HG03378 (cell line): ENCODE data around the gene MAGEE1.
A peak's percentile ranks its signal among the peaks of the same experiment; 100 is the strongest.

Experiments
- ATAC-seq: cut with Tn5 transposase; IDR thresholded peaks from one replicate; pipeline ENCODE4 v1.9.1; 2021; ENCODE audit warnings: mild to moderate bottlenecking, moderate library complexity; ENCODE audit not compliant: unreplicated experiment

MAGEE1 gene, protein sequence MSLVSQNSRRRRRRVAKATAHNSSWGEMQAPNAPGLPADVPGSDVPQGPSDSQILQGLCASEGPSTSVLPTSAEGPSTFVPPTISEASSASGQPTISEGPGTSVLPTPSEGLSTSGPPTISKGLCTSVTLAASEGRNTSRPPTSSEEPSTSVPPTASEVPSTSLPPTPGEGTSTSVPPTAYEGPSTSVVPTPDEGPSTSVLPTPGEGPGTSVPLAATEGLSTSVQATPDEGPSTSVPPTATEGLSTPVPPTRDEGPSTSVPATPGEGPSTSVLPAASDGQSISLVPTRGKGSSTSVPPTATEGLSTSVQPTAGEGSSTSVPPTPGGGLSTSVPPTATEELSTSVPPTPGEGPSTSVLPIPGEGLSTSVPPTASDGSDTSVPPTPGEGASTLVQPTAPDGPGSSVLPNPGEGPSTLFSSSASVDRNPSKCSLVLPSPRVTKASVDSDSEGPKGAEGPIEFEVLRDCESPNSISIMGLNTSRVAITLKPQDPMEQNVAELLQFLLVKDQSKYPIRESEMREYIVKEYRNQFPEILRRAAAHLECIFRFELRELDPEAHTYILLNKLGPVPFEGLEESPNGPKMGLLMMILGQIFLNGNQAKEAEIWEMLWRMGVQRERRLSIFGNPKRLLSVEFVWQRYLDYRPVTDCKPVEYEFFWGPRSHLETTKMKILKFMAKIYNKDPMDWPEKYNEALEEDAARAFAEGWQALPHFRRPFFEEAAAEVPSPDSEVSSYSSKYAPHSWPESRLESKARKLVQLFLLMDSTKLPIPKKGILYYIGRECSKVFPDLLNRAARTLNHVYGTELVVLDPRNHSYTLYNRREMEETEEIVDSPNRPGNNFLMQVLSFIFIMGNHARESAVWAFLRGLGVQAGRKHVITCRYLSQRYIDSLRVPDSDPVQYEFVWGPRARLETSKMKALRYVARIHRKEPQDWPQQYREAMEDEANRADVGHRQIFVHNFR

DNA sequence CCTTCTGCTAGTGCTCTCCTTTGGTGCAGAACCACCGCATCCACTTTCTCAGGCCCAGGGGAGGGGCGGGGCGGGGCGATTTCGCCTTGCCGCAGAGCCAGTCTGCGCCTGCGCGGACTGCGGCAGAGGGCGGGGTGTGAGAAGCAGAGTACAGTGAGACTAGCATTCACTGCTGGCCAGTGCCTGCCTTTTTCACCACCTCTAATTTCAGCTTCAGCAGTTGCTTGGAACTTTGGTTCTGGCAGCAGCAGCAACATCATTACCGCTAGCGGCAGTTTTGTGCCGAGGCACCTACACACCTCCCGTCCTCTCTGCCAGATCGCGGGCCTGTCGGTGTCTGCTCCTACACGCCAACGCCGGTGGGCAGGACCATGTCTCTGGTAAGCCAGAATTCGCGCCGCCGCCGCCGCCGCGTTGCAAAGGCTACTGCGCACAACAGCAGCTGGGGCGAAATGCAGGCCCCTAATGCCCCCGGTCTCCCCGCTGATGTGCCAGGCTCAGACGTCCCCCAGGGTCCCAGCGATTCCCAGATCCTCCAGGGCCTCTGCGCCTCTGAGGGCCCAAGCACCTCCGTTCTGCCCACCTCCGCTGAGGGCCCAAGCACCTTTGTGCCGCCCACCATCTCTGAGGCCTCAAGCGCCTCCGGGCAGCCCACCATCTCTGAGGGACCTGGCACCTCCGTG is at the start of gene MAGEE1:
Gene MAGEE1, plus strand, starts transcription at position 151 of the 683 bp plus-strand sequence. Its CDS starts 221 bp downstream, at position 372.
- peak; percentile 88 for ATAC-seq

DNA sequence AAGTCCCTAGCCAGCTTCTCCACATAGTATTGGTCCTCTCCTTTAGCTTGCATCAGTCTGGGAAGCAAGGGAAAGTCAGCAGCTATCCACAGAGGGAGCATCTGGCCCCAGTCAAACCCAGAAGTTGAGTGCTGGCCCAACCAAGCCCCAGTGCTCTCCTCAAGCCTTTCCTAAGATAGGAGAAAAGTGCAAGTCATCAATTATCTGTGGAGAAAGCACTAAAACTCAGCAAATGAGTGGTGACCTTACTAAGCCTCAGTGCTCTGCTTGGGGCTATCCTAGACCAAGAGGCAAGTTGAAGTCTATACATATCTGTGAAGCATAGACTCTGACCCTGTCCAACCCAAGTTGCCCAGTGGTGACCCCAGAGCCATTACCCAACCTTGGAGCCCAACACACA is 28.5 kb upstream of the MAGEE1 start:
- ATAC-seq: no peak

DNA sequence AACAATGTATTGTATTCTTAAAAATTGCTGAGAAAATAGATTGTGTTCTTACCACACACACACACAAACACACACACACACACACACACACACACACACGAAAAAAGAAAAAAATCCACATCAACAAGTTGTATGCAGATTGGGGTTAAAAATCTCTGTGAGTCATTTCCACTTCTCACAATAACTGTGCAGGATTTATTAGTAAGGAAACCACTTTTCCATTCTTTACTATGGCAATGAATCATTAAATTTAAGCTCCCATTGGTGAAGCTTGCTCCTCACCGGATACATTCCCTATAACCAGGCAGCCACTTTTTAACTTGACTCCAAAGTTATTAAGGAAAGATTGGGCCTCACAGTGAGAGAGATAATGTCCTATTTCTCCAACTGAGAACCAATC is 19.7 kb upstream of the MAGEE1 start:
- ATAC-seq: no peak

DNA sequence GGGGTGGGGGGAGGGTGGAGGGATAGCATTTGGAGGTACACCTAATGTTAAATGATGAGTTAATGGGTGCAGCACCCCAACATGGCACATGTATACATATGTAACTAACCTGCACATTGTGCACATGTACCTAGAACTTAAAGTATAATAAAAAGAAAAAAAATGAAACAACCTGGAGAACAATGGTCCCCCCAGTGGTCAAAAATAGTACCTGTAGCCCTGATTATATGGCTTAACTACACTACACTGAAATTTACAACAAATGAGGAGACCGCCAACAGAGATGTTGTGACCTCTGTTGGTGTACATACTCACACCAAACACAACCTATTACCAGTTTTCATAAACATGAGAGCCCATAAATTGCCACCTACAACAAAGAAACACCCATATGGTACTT is 7.3 kb upstream of the MAGEE1 start:
- no peak for ATAC-seq

DNA sequence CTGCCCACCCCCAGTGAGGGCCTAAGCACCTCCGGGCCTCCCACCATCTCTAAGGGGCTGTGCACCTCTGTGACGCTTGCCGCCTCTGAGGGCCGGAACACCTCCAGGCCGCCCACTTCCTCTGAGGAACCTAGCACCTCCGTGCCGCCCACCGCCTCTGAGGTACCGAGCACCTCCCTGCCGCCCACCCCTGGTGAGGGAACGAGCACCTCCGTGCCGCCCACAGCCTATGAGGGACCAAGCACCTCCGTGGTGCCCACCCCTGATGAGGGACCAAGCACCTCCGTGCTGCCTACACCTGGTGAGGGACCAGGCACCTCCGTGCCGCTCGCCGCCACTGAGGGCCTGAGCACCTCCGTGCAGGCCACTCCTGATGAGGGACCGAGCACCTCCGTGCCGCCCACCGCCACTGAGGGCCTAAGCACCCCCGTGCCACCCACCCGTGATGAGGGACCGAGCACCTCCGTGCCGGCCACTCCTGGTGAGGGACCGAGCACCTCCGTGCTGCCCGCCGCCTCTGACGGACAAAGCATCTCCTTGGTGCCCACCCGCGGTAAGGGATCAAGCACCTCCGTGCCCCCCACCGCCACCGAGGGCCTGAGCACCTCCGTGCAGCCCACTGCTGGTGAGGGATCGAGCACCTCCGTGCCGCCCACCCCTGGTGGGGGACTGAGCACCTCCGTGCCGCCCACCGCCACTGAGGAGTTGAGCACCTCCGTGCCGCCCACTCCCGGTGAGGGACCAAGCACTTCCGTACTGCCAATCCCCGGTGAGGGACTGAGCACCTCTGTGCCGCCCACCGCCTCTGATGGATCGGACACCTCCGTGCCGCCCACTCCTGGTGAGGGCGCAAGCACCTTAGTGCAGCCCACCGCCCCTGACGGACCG is 977 bp downstream of the MAGEE1 start:
- peak; percentile 22 for ATAC-seq

DNA sequence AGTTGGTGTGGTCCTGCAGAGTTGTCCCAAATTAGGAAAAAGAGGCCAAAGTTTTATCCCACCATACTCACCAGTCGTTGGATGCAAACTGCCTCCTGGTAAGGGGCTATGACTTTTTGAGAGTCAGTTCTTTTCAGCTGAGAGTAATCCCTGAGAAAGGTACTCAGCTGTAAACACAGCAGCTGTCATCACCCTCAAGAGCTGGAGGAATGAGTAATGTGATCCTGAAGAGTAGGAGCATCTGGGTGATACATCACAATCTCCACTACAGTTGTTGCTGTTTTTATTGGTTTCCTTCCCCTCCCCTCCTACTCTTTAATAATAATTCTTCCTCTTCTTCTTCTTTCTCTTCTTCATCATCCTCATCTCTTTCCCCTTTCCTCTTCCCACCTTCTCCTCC is 5.7 kb downstream of the MAGEE1 start:
- no peak for ATAC-seq

DNA sequence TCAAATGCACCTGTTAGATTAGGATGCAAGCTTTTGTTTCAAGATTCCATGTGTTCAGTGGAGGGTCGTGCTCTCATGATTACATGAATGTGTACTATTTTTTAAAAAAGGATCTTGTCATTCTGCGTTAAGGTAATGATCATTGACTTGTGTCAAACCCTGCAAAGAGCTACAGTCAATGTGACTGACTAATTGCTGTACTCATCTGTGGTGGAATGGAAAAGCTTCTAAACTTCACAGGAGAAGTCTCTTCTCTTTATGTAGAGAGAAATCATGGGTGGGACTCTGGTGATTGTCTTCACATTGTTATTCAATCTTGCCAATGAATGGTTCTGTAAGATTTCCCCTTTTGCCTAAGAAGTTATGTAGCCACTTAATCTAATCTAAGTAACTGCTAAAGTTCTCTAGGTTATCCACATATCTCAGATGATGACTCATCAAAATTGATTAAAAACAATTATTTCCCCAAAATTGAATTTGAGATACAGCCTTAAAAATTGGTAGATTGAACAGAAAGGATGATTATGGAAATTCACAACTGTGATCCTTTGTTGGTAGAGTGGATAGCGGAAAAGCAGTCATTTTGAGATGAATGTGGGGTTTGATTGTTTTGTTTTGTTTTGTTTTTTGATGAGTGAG is 6.7 kb downstream of the MAGEE1 start:
- no peak for ATAC-seq

DNA sequence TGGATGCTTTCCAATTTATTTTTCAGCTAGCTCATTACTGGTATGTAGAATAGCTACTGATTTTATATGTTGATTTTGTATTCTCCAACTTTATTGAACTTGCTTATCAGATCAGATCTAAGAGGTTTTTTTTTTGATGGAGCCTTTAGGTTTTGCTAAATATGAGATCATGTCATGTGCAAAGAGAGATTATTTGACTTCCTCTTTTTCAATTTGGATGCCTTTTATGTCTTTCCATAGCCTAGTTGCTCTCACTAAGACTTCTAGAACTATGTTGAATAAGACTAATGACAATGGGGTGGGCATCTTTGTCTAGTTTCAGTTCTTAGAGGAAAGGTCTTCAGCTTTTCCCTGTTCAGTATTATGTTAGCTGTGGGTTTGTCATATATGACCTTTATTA is 11.7 kb downstream of the MAGEE1 start:
- ATAC-seq: no peak

DNA sequence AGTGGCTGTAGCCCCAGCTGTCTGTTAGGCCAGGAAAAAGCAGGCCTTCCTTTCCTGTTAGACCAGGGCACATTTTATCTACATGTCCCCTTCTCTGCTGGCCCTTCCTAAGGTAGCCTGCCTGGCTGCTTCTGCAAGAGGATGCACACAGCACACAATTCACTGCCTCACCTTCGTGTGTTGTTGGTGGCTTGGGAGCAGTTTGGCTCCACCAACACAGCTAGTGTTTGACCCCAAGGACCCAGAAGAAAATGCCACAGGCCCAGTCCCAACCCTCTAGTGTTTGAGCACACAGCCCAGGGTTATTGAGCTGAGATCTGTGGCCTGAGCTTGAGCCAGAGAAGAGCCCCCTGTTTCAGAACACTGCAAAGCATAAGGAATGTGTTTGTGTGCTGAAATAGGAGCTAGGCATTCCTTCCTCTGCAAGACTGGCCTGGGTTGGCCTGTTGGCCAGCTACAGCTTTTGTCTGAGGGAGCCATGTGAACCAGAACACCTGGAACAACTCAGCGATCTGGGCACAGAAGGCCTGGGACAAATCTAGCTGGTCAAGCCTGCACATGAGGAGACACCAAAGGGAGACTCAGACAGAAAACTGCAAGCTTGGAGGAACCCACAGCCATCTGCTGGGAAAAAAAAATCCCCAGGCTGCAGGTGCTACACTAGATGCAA is 26.4 kb downstream of the MAGEE1 start:
- no peak for ATAC-seq

DNA sequence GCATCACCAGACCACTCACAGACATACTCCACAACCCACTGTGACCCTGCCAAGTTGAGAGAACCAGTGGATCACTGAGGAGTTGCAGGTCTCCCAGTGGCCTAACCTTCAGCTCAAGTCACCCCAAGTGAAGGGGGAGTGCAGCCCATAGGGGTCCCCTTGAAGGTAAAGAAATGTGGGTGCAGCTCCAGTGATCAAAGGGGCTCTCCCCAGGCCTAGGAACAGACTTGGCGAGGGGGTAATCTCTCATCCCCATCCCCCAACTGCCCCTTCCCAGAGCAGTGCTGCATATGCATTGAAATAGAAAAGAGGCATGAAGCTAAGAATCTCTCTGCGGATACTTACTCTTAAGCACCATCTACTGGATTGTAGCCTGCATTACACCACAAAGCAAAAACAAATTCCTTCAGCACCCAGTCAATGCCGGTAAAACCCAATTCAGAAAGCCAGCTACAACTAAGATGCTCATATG is 27.0 kb downstream of the MAGEE1 start:
- peak; percentile 81 for ATAC-seq

DNA sequence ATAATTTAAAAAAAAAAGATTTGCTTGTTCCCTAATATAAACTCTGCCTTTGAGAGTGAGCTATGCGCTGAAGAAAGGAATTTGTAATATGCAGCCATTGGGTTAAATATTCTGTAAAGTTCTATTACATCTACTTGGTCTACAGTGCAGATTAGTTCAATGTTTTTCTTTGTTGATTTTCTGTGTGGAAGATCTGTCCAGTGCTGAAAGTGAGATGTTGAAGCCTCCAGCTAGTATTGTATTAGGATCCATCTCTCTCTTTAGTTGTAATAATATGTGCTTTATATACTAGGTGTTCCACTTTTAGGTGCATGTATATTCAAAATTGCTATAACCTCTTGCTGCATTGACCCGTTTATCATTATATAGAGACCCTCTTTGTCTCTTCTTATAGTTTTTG is 49.8 kb downstream of the MAGEE1 start:
- no peak for ATAC-seq
